SK-N-SH (cell line): ENCODE data around the gene PTK6.

Experiments
- JUND ChIP-seq: IDR thresholded peaks from 2 replicates; pipeline ENCODE4 v1.4.0; 2012
- RAD21 ChIP-seq: IDR thresholded peaks from 2 replicates; pipeline ENCODE4 v1.6.1; 2012; ENCODE audit warnings: mild to moderate bottlenecking, low read length
- RCOR1 ChIP-seq: fragments of 150-350 bp; IDR thresholded peaks from 2 replicates; pipeline ENCODE4 v1.6.1; 2017; ENCODE audit warnings: antibody characterized with exemption, low read length
- TEAD4 ChIP-seq: IDR thresholded peaks from 2 replicates; pipeline ENCODE4 v1.4.0; 2012; ENCODE audit warnings: mild to moderate bottlenecking, borderline replicate concordance; ENCODE audit not compliant: insufficient read depth
- TF ChIP-seq, protein P1 (sequence below): fragments of 200-600 bp; sonication (generic); IDR thresholded peaks from 2 replicates; pipeline ENCODE4 v1.6.1; 2017; ENCODE audit warnings: antibody characterized with exemption, mild to moderate bottlenecking, moderate library complexity
- TF ChIP-seq, protein P2 (sequence below): IDR thresholded peaks from 2 replicates; pipeline ENCODE4; 2012
- TF ChIP-seq, protein P3 (sequence below): IDR thresholded peaks from 2 replicates; pipeline ENCODE4 v1.4.0; 2012; ENCODE audit warnings: low read depth, borderline replicate concordance

DNA sequence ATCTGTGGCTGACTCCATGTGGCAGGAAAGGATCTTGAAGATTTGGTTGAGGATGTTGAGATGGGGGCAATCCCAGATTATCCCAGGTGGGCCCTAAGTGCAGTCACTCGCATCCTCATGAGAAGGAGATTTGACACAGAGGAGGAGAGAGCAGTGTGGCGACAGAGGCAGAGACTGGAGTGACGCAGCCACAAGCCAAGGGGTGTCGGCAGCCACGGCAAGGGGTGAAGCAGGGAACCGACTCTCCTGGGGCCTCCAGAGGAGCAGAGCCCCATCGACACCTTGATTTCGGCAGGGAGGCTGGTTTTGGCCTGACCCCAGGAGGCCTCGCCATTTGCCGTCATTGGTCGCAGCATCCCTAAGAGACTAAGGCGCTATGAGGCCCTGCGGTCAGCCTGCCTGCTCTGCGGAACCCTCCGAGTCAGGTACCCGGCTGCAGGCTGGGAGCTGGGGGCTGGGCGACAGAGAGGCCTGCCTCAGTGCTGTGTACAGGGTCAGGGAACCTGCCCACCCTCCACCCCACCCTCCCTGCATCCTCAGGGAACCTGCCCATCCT lies 50.8 kb downstream of the PTK6 start:
- TF ChIP-seq RAD21: no peak
- no peak for TF ChIP-seq RCOR1
- TF ChIP-seq, protein P1, sequence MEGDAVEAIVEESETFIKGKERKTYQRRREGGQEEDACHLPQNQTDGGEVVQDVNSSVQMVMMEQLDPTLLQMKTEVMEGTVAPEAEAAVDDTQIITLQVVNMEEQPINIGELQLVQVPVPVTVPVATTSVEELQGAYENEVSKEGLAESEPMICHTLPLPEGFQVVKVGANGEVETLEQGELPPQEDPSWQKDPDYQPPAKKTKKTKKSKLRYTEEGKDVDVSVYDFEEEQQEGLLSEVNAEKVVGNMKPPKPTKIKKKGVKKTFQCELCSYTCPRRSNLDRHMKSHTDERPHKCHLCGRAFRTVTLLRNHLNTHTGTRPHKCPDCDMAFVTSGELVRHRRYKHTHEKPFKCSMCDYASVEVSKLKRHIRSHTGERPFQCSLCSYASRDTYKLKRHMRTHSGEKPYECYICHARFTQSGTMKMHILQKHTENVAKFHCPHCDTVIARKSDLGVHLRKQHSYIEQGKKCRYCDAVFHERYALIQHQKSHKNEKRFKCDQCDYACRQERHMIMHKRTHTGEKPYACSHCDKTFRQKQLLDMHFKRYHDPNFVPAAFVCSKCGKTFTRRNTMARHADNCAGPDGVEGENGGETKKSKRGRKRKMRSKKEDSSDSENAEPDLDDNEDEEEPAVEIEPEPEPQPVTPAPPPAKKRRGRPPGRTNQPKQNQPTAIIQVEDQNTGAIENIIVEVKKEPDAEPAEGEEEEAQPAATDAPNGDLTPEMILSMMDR: no peak
- no peak for TF ChIP-seq TEAD4
- TF ChIP-seq, protein P2, sequence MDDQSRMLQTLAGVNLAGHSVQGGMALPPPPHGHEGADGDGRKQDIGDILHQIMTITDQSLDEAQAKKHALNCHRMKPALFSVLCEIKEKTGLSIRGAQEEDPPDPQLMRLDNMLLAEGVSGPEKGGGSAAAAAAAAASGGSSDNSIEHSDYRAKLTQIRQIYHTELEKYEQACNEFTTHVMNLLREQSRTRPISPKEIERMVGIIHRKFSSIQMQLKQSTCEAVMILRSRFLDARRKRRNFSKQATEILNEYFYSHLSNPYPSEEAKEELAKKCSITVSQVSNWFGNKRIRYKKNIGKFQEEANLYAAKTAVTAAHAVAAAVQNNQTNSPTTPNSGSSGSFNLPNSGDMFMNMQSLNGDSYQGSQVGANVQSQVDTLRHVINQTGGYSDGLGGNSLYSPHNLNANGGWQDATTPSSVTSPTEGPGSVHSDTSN: no peak
- TF ChIP-seq, protein P3, sequence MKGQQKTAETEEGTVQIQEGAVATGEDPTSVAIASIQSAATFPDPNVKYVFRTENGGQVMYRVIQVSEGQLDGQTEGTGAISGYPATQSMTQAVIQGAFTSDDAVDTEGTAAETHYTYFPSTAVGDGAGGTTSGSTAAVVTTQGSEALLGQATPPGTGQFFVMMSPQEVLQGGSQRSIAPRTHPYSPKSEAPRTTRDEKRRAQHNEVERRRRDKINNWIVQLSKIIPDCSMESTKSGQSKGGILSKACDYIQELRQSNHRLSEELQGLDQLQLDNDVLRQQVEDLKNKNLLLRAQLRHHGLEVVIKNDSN: no peak
- no peak for TF ChIP-seq JUND
